ENCODE measurements around the gene ZFHX3. TPM values are rescaled to one million over a fixed set of nuclear protein-coding genes. Genes with fewer than 3 reads are reported as not detected.

Gene ZFHX3
- total and polyA plus RNA-seq, 3 donors from 2014 or later = 3.3 to 19.9 (median 15.7) TPM

DNA sequence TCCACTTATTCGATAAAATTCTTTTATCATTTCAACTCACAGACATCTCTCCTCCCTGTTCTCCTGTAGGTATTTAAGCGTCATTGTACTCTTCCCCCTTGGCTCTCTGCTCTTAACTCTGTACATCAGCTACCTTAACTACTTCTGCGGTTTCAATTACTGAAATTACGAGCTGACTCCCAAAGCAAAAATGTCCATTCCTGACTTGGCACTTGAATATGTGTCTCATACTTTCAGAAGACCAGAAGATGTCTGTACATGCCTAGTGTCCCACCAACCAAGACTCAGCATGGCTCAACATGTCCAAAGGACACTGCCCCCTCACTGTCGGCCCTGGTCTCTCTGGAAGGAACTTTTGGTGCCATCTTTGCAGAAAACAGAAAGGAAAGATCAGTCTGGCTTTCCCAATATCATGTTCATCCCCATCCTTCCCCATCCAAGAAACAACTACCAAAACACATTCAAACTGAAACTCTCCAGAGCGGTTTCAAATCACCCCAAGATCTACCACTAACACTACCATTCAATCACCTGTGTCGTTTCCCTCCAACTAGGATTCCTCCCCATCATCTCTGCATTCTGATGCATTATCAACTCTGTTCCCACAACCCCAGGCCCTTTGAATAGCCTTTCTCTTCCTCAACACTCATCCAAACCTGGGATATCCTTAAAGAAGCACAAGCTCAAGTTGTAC, 74.9 kb downstream of the ZFHX3 start:
- intact Hi-C loops (cut with DNase I; ENCODE audit: low total_unique reads) = no loop called here
- no peaks in the 10 kb centered on the region for H3K4me1 ChIP-seq

DNA sequence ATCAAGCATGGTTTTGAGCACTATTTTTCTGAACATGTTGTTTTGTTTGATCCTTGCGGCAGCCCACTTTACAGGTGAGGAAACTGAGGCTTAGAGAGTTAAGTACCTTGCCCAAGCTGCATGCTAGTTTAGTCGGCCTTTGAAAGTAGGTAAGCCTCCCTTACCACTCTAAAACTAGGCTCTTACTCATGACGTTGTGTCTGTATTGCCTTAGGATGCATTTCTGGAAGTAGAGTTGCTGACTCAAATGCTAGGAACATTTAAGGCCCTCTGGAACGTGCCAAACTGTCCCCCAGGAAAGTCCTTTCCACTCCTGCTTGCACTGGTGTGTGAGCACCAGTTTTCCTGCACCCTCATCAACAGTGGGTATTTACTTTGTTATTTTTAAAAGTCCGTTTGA, 76.6 kb downstream of the ZFHX3 start:
- H3K36me3 ChIP-seq (ENCODE audit: low read depth, missing control alignments) = no peaks in the 10 kb centered on the region
- WGBS, 2 donors = 84 to 92% methylated on average over 5 of the region's 5 CpGs
- H3K9me3 ChIP-seq = no peaks in the 10 kb centered on the region
- no peaks in the 10 kb centered on the region for H3K4me1 ChIP-seq
- H3K27me3 ChIP-seq = no peaks in the 10 kb centered on the region
- no peak for DNase-seq
- no peak for TF ChIP-seq POLR2A (IDR thresholded peaks at IDR 0.05)
- TF ChIP-seq, protein P1, sequence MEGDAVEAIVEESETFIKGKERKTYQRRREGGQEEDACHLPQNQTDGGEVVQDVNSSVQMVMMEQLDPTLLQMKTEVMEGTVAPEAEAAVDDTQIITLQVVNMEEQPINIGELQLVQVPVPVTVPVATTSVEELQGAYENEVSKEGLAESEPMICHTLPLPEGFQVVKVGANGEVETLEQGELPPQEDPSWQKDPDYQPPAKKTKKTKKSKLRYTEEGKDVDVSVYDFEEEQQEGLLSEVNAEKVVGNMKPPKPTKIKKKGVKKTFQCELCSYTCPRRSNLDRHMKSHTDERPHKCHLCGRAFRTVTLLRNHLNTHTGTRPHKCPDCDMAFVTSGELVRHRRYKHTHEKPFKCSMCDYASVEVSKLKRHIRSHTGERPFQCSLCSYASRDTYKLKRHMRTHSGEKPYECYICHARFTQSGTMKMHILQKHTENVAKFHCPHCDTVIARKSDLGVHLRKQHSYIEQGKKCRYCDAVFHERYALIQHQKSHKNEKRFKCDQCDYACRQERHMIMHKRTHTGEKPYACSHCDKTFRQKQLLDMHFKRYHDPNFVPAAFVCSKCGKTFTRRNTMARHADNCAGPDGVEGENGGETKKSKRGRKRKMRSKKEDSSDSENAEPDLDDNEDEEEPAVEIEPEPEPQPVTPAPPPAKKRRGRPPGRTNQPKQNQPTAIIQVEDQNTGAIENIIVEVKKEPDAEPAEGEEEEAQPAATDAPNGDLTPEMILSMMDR (IDR thresholded peaks at IDR 0.05) = no peak
- intact Hi-C loops (cut with DNase I; ENCODE audit: low total_unique reads) = no loop called here
- H3K27ac ChIP-seq = no peak overlapping the region
- H3K4me3 ChIP-seq = no peak overlapping the region

More for the DNA sequence above, 74.9 kb downstream of the ZFHX3 start:
- no peaks in the 10 kb centered on the region for H3K9me3 ChIP-seq
- no peak overlapping the region for H3K27ac ChIP-seq
- no peak overlapping the region for H3K4me3 ChIP-seq
- 95 to 96% methylated on average over 7 of the region's 7 CpGs for WGBS, 2 donors
- no peaks in the 10 kb centered on the region for H3K36me3 ChIP-seq (ENCODE audit: low read depth, missing control alignments)
- no peaks in the 10 kb centered on the region for H3K27me3 ChIP-seq
- no peak for TF ChIP-seq POLR2A (IDR thresholded peaks at IDR 0.05)
- TF ChIP-seq, protein P1 (IDR thresholded peaks at IDR 0.05) = no peak
- DNase-seq = no peak

DNA sequence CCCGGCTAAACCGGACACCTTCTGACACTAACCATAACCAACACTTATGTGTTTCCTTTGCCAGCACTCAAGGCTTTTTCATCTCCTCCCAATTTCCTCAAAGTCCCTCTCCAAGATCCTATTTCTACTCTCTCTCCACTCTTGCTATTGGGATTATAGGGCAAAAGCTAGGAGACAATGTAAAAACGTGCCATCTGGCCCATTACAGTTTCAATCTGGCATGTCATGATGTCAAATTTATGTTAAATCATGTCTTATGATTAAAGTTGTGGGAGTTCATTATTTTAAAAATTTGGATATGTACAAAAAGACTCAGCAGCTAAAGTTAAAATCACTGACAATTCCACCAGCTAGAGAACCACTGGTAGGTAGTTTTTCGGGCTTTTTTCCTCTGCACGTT, 77.3 kb downstream of the ZFHX3 start:
- Histone ChIP-seq H3K27me3 (no peaks in the 10 kb centered on the region), H3K9me3 (no peaks in the 10 kb centered on the region), H3K4me3 (no peak overlapping the region), H3K36me3 (ENCODE audit: low read depth, missing control alignments) (no peaks in the 10 kb centered on the region), H3K27ac (no peak overlapping the region), H3K4me1 (no peaks in the 10 kb centered on the region)
- DNase-seq = no peak
- 89 to 92% methylated on average over 5 of the region's 5 CpGs for WGBS, 2 donors
- intact Hi-C loops (cut with DNase I; ENCODE audit: low total_unique reads) = no loop called here
- no peak for TF ChIP-seq POLR2A (IDR thresholded peaks at IDR 0.05)
- TF ChIP-seq, protein P1 (IDR thresholded peaks at IDR 0.05) = no peak

DNA sequence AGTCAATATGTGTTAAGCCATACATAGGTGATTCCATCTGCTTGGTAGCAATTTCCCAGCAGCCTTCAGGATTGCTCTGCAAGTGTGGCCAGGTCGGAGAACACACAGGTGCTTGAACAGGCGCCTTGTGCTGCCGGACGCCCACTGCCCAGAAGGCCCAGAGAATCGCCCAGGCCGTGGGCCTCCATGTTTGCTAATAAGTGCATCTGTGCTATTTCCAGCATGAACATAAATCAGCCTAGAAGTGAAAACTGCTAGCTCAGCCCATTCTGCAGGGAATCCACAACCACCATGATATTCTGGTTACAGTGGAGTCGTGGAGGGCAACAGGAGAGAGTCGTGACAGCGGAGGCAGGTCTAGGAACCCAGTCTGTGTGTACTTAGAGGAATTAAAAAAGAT, 78.1 kb downstream of the ZFHX3 start:
- TF ChIP-seq POLR2A (IDR thresholded peaks at IDR 0.05) = no peak
- TF ChIP-seq, protein P1 (IDR thresholded peaks at IDR 0.05) = no peak
- no peak for DNase-seq
- Histone ChIP-seq H3K36me3 (ENCODE audit: low read depth, missing control alignments) (no peaks in the 10 kb centered on the region), H3K4me1 (no peaks in the 10 kb centered on the region), H3K4me3 (no peak overlapping the region), H3K9me3 (no peaks in the 10 kb centered on the region), H3K27me3 (no peaks in the 10 kb centered on the region), H3K27ac (no peak overlapping the region)
- 83 to 88% methylated on average over 8 to 9 of the region's 9 CpGs for WGBS, 2 donors
- intact Hi-C loops (cut with DNase I; ENCODE audit: low total_unique reads) = no loop called here

DNA sequence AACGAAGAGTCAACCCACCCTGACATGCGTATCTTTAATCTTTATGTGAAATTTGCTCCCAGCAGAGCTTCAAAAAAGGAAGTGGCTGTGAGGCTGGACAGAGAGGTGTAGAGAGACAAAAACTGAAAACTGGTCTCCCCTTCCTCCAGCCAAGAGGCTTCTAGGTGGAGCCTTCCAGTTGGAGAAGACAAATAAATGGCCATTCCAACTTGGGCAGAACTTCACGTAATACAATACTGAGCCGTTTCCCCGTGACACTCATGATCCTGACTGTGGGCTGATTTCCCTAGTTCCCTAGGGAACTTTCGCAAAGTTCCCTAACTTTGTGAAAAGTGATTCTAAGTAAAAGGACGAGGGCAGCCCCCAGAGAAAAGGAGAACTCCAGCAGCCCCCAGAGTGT, 78.8 kb downstream of the ZFHX3 start:
- H3K27ac ChIP-seq = no peak overlapping the region
- no peak for TF ChIP-seq POLR2A (IDR thresholded peaks at IDR 0.05)
- TF ChIP-seq, protein P1 (IDR thresholded peaks at IDR 0.05) = no peak
- no peaks in the 10 kb centered on the region for H3K4me1 ChIP-seq
- H3K4me3 ChIP-seq = no peak overlapping the region
- no peak for DNase-seq
- H3K9me3 ChIP-seq = no peaks in the 10 kb centered on the region
- 71 to 80% methylated on average over 7 of the region's 7 CpGs for WGBS, 2 donors
- intact Hi-C loops (cut with DNase I; ENCODE audit: low total_unique reads) = no loop called here
- no peaks in the 10 kb centered on the region for H3K36me3 ChIP-seq (ENCODE audit: low read depth, missing control alignments)
- H3K27me3 ChIP-seq = no peaks in the 10 kb centered on the region

Data from testis (tissue), 3 donors.